Measurements from ENCODE around the gene MIPOL1. TPM values are rescaled to one million over a fixed set of nuclear protein-coding genes. Genes with fewer than 3 reads are reported as not detected.

Gene MIPOL1
- total and polyA plus RNA-seq, 2 of the 13 experiments (the other 11 are each of a cell fraction or from before 2014, with no cell fraction given): 8.6 to 34.2 TPM

- peaks cover 22% of the 10 kb centered on the region for H3K4me1 ChIP-seq (ENCODE audit: insufficient read depth, low read length)
- no peaks in the 10 kb centered on the region for H3K27me3 ChIP-seq (ENCODE audit: control insufficient read depth in 1 of 2, insufficient read depth in 2 of 2, low read length in 2 of 2)
- no TSS peak for BruUV-seq (replicated peaks)
- H3K27ac ChIP-seq (ENCODE audit: extremely low read length, insufficient read depth, low read length): no peak overlapping the region
- DNase-seq (ENCODE audit: low spot score) (no peak), ATAC-seq (no peak), FAIRE-seq (no peak)
- in situ Hi-C loops (cut with HindIII; ENCODE audit: extremely low pct_ligation_motif_present, low pct_unique_long_range_greater_than_20kb) (no loop called here), intact Hi-C loops (cut with micrococcal nuclease; ENCODE audit: unreplicated experiment) (no loop called here)
- H3K36me3 ChIP-seq (replicated peaks in 1 of 2; ENCODE audit: control insufficient read depth in 1 of 2, insufficient read depth in 2 of 2, low read length in 2 of 2): 0 out of 5 replicates have a peak, but pooled peaks cover 0 to 1% of the 10 kb centered on the region in 2 experiments
- H3K4me2 ChIP-seq (ENCODE audit: low read depth, low read length): no peak overlapping the region
- H3K9ac ChIP-seq (ENCODE audit: insufficient read depth, low read depth, low read length): no peak overlapping the region
- TF ChIP-seq THAP11 (CRISPR knock-in tag; IDR thresholded peaks at IDR 0.05): no peak
- no peak for TF ChIP-seq SUZ12 (IDR thresholded peaks at IDR 0.05; ENCODE audit: low read depth, low read length)
- TF ChIP-seq XBP1 (CRISPR knock-in tag; IDR thresholded peaks at IDR 0.05): no peak
- TF ChIP-seq ZNF3 (CRISPR knock-in tag; IDR thresholded peaks at IDR 0.05): no peak
- no peak for TF ChIP-seq HMGA1 (CRISPR knock-in tag; conservative IDR thresholded peaks at IDR 0.05)
- TF ChIP-seq ZNF577 (CRISPR knock-in tag; IDR thresholded peaks at IDR 0.05; ENCODE audit: borderline replicate concordance, low read depth): no peak
- TF ChIP-seq ZNF788 (CRISPR knock-in tag; IDR thresholded peaks at IDR 0.05; ENCODE audit: borderline replicate concordance): no peak
- TF ChIP-seq IRF9 (CRISPR knock-in tag; IDR thresholded peaks at IDR 0.05; ENCODE audit: borderline replicate concordance): no peak
- no peak for TF ChIP-seq KMT2A (CRISPR knock-in tag; IDR thresholded peaks at IDR 0.05)
- no peak for TF ChIP-seq MXD1 (CRISPR knock-in tag; IDR thresholded peaks at IDR 0.05)
- no peak for TF ChIP-seq ZNF333 (CRISPR knock-in tag; IDR thresholded peaks at IDR 0.05; ENCODE audit: borderline replicate concordance)
- no peak for TF ChIP-seq ZSCAN12 (CRISPR knock-in tag; IDR thresholded peaks at IDR 0.05)
- no peak for TF ChIP-seq KAT8 (CRISPR knock-in tag; IDR thresholded peaks at IDR 0.05)
- TF ChIP-seq DNMT3B (CRISPR knock-in tag; conservative IDR thresholded peaks at IDR 0.05): no peak
- TF ChIP-seq NR2F6 (IDR thresholded peaks at IDR 0.05): no peak
- TF ChIP-seq NR2F6 (CRISPR knock-in tag; IDR thresholded peaks at IDR 0.05): no peak
- no peak for TF ChIP-seq ZNF354B (CRISPR knock-in tag; IDR thresholded peaks at IDR 0.05)
- no peak for TF ChIP-seq LCORL (IDR thresholded peaks at IDR 0.05)
- no peak for TF ChIP-seq LCORL (CRISPR knock-in tag; IDR thresholded peaks at IDR 0.05)
- no peak for TF ChIP-seq RXRA (CRISPR knock-in tag; IDR thresholded peaks at IDR 0.05)
- no peak for TF ChIP-seq ZGPAT (CRISPR knock-in tag; IDR thresholded peaks at IDR 0.05)
- TF ChIP-seq GATAD2A (CRISPR knock-in tag; IDR thresholded peaks at IDR 0.05): no peak
- ChIA-PET CTCF (ENCODE audit: low intra/inter-chr PET ratio, low total read pairs) (no interaction called here), POLR2A (no interaction called here)
- no peak overlapping the region for H2AFZ ChIP-seq (ENCODE audit: low read length)
- H3K9me3 ChIP-seq (ENCODE audit: low read length): no peaks in the 10 kb centered on the region
- no peak overlapping the region for H3K4me3 ChIP-seq (replicated peaks in 1 of 3; ENCODE audit: insufficient read depth in 1 of 3, low read depth in 2 of 3, low read length in 3 of 3)
- WGBS (ENCODE audit: low lambda C conversion rate): 96% methylated on average over 2 of the region's 2 CpGs
- no peaks in the 10 kb centered on the region for H4K20me1 ChIP-seq (ENCODE audit: insufficient read depth, low read length)
- H3K79me2 ChIP-seq (ENCODE audit: insufficient read depth, low read length): no peaks in the 10 kb centered on the region
Observed at GRCh38 chr14:37420622-37421021, 222.9 kb downstream of the MIPOL1 start.
